IPS-20b (cell line): ENCODE measurements around the gene MSI2.

Source experiments
- H3K27ac ChIP-seq: one replicate; pipeline ENCODE4 v1.5.1; 2013; ENCODE audit warnings: low read length
- H3K27me3 ChIP-seq: 2 replicates; pipeline ENCODE4 v1.6.1; 2013; ENCODE audit warnings: mild to moderate bottlenecking, low read length, inconsistent platforms; ENCODE audit not compliant: insufficient read depth
- H3K36me3 ChIP-seq: 2 replicates; pipeline ENCODE4 v1.6.1; 2013; ENCODE audit warnings: low read depth, mild to moderate bottlenecking, inconsistent platforms, low read length, moderate library complexity; ENCODE audit not compliant: insufficient read depth
- H3K4me1 ChIP-seq: 2 replicates; pipeline ENCODE4 v1.6.1; 2013; ENCODE audit warnings: mild to moderate bottlenecking, control low read depth, inconsistent platforms, low read length, moderate library complexity; ENCODE audit not compliant: insufficient read depth
- H3K4me3 ChIP-seq: 2 replicates; pipeline ENCODE4 v1.5.1; 2013; ENCODE audit warnings: mild to moderate bottlenecking, low read length, inconsistent platforms
- H3K9ac ChIP-seq: 2 replicates; pipeline ENCODE4 v1.6.1; 2013; ENCODE audit warnings: low read depth, mild to moderate bottlenecking, inconsistent platforms, low read length, moderate library complexity
- H3K9me3 ChIP-seq: 2 replicates; pipeline ENCODE4 v1.6.1; 2013; ENCODE audit warnings: mild to moderate bottlenecking, low read depth, low read length, inconsistent platforms; ENCODE audit not compliant: insufficient read depth

The MSI2 gene

DNA sequence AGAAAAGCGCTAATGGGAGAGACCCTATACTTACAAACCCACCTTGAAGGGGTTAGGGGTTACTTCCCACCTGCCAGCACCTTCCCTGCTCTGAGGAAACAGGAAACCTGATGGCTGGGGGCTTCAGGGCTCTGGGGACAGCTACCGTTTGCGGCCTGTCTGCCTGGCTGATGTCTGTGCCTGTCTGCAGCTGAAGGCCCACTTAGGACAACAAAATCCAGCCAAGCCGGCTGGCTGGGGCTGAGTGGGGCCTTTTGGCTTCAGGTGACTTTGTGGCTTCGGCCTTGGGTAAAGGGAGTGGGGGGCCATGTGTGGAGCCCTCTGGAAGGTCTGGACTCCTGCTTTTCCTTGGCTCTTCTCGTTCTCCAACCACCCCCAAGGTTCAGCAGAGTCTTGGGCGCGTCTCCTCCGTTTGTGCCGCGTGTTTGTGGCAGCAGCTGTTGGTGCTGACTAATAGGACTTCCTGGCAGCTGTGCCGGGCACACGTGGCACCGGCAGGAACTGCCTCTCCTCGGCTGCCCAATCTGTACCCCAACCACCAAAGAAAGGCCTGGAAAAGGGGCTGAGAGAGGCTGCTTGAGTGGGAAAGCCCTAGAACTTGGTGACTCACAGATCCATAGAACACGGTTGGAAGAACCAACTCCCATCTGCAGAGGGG lies 186.7 kb downstream of the MSI2 start:
- no peaks in the 10 kb centered on the region for H3K36me3 ChIP-seq
- H3K27me3 ChIP-seq, result no peaks in the 10 kb centered on the region
- H3K9me3 ChIP-seq, result no peaks in the 10 kb centered on the region
- peaks cover 29% of the 10 kb centered on the region for H3K4me1 ChIP-seq
- 0 out of 2 replicates have a peak overlapping the region, but pooled peaks have one; percentile 8 for H3K9ac ChIP-seq
- no peak overlapping the region for H3K27ac ChIP-seq
- no peak overlapping the region for H3K4me3 ChIP-seq

DNA sequence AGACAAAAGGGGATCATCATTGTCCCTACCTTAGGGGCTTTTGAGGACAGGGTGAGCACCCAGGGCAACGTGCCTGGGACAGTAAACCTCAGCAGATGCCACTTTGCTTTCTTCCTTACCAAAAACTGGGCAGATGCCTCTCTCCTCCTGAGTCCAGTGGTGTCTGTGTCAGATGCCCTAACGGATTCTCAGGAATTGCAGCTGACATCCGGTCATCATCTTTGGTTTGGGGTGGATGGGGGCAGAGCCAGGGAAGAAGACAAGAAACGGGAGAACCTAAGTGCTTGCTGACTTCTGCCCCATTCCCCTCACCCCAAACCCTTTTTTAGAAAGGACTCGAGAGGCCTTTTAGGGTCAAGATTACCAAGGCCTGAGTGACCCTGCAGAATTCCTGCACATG lies 187.5 kb downstream of the MSI2 start:
- Histone ChIP-seq H3K4me3 (no peak overlapping the region), H3K27me3 (no peaks in the 10 kb centered on the region), H3K36me3 (no peaks in the 10 kb centered on the region), H3K4me1 (peaks cover 29% of the 10 kb centered on the region), H3K9me3 (no peaks in the 10 kb centered on the region), H3K27ac (no peak overlapping the region), H3K9ac (no peak overlapping the region)

DNA sequence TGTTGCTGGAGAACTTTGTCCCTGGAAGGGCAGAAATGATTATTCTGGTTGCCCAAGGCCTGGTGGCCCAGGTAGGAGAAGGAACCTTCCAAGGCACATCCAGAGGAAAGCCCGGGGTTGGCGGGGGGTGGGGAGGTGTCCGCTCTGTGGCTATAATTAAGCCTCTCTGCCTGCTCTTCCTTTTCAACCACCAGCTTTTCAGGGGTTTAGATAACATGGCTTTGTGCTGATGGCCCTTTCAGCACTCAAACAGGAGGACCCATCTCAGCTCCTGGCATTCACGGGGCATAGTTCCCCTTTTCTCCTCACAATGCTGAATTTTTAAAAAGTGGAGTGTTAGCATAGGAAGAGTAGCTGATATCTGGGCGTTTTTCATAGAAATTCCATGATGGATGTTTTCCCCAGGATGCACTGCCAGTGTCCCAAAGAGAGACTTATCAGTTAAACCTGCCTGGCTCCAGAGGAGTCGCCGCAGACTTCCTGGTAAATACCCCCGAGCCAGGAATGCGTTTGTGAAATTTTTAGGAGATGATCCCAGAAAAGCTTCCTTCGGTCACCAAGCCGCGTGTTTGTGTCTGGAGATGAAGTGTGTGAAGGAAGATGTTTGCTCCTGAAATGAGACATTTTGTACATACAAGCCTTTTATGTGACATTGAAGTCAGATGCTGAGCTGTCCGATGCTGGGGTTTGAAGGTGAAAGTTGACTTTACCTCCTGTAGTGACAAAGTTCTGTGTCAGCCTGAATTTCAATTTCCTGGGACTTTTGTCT lies 188.5 kb downstream of the MSI2 start:
- Histone ChIP-seq H3K27ac (no peak overlapping the region), H3K9ac (no peak overlapping the region), H3K4me1 (peaks cover 29% of the 10 kb centered on the region), H3K4me3 (no peak overlapping the region), H3K9me3 (no peaks in the 10 kb centered on the region), H3K36me3 (0 out of 2 replicates have a peak, but pooled peaks cover 3% of the 10 kb centered on the region), H3K27me3 (no peaks in the 10 kb centered on the region)

DNA sequence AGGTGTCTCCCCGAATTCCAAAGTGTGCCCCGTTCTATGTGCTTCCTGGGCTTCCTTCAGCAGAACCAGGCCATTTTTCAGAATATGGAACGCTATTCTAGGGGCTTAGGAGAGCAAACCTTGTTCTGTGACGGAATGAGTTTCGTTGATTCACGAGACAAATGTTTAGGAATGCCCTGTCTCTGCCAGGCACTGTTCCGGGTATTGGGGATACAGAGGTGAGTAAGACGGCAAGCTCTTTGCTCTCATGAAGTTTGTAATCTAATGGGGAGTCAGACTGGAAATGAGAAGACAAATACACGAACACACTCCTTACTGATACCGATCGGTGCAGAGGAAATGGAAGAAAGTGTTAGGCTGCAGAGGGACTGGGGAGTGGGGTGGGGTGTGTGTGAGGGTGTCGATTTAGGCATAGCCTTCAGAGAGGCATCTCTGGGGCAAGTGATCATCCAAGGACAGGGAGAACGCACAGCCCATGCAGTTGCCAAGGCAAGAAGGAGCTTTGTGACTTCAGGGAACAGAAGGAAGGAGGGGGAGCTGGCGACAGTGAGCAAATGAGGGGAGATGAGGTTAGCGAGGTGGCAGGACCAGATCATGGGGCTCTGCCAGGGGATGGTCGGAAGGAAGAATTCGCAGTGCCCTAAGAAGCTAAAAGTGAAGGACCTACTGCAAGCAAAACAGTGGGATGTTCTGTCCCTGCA lies 189.6 kb downstream of the MSI2 start:
- Histone ChIP-seq H3K27me3 (no peaks in the 10 kb centered on the region), H3K9ac (no peak overlapping the region), H3K9me3 (no peaks in the 10 kb centered on the region), H3K4me3 (no peak overlapping the region), H3K4me1 (peaks cover 23% of the 10 kb centered on the region; the same call in 1 of the 2 replicates), H3K27ac (no peak overlapping the region), H3K36me3 (0 out of 2 replicates have a peak, but pooled peaks cover 3% of the 10 kb centered on the region)

DNA sequence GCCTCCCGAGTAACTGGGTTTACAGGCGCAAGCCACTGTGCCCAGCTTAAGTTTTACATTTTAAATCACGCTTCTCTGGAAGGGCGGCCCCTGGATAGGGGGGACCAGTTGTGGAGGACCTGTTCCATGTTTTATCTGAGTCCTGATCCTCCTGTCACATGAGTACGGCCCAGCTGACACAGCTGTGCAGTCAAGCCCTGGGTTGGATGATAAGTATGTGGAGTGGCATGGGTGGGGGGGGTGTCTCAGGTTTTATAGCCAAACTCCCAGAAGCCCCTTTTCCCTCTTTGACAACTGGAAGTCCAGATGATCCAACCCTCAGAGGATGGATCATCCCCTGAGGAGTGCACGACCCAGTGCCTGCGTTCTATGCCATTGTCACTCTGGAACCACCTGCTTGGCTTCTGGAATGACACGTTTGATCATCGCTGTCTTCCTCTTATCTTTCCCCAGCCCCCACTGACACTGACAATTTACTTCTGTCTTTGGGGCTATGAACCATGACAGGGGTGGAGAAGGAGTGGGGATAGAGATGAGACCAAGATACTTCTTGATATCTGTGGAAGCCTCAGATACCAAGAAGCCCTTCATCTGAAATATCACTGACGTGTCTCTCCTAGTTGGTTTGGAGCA lies 191.2 kb downstream of the MSI2 start:
- Histone ChIP-seq H3K9ac (no peak overlapping the region), H3K27ac (no peak overlapping the region), H3K4me3 (no peak overlapping the region), H3K27me3 (no peaks in the 10 kb centered on the region), H3K4me1 (peaks cover 11% of the 10 kb centered on the region; the same call in 1 of the 2 replicates), H3K36me3 (0 out of 2 replicates have a peak, but pooled peaks cover 9% of the 10 kb centered on the region), H3K9me3 (no peaks in the 10 kb centered on the region)

DNA sequence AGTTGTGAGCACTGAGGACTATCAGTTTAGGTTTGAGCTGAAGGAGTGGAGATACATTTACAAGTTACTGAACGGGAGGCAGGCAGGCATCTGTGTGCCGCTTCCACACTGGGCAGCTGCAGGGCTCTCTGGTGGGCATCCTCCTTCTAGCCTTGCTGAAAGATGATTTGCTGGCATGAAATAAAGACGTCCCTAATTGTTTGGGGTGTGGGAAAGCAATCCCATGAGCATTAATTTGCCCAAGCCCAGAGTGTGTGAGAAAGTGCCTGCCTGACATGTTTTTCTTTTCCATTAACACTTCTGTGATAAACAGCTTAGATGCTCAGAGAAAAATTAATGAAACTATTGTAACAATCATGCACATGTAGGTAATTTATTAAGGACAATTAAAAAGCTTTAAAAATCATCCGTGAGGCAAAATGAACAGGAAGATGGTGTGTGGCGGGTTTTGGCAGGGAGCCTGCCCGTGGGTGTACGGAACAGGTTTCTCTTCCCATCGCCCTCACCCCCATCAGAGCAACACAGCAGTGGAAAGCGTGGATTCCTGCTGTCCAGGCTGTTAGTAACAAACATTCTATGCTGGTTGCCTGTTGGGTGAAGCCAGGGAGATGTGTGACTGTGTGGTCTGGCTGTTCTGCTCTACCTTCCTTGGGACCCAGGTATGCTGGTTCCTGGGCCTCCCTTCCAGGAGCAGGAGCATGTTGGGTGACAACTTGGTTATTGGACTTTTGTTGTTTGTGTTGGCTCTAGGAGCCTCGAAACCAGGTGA lies 191.9 kb downstream of the MSI2 start:
- H3K9me3 ChIP-seq, result no peaks in the 10 kb centered on the region
- H3K36me3 ChIP-seq, result 0 out of 2 replicates have a peak, but pooled peaks cover 9% of the 10 kb centered on the region
- no peaks in the 10 kb centered on the region for H3K27me3 ChIP-seq
- H3K9ac ChIP-seq, result no peak overlapping the region
- H3K4me1 ChIP-seq, result peaks cover 8% of the 10 kb centered on the region; the same call in 1 of the 2 replicates
- no peak overlapping the region for H3K27ac ChIP-seq
- no peak overlapping the region for H3K4me3 ChIP-seq

DNA sequence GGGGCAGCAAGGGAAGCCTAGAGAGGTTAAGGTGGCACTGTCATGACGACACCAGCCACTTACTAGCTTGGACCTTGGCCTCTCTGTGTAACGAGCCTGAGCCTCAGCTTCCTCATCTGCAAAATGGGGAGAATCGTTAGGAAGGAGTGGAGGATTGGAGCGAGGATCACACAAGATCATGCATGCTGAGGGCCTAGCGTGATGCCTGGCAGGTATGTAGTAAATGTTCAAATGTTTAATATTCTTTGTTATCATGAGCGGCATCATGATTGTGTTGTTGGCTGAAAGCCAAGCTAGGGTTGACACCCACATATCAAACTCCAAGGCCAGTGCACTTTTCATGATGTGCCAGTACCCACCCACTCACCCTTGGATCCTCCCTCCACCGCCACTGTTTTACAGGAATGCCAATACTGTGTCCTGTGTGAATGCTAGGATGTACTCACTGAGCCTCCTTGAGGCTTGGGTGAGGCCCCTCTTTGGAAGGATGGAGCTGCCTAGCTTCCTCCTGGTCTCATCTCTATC lies 192.5 kb downstream of the MSI2 start:
- Histone ChIP-seq H3K4me3 (no peak overlapping the region), H3K27me3 (no peaks in the 10 kb centered on the region), H3K4me1 (peaks cover 8% of the 10 kb centered on the region; the same call in 1 of the 2 replicates), H3K9me3 (no peaks in the 10 kb centered on the region), H3K27ac (no peak overlapping the region), H3K9ac (no peak overlapping the region), H3K36me3 (0 out of 2 replicates have a peak, but pooled peaks cover 9% of the 10 kb centered on the region)

DNA sequence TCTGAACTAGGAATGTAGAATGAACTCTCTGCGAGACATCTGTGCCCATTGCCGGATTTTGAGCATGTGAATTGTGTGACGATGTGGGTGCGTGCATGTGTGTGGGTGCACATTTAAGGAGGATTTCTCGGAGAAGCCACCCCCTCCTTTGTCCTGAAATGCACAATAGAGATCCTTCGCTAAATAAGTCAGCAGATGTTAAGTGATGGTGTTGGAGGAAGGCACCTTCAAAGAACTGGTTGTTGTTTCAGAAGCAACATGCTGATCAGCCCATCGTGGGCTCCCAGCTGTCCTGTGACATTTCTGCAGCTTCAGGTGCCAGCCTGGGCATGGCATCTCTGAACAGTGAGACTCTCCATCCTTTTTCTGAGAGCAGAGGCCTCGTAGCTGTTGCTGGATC lies 194.9 kb downstream of the MSI2 start:
- H3K27ac ChIP-seq, result no peak overlapping the region
- H3K4me1 ChIP-seq, result no peaks in the 10 kb centered on the region; the same call in 1 of the 2 replicates
- H3K27me3 ChIP-seq, result no peaks in the 10 kb centered on the region
- H3K4me3 ChIP-seq, result no peak overlapping the region
- H3K9me3 ChIP-seq, result no peaks in the 10 kb centered on the region
- 0 out of 2 replicates have a peak, but pooled peaks cover 9% of the 10 kb centered on the region for H3K36me3 ChIP-seq
- no peak overlapping the region for H3K9ac ChIP-seq

DNA sequence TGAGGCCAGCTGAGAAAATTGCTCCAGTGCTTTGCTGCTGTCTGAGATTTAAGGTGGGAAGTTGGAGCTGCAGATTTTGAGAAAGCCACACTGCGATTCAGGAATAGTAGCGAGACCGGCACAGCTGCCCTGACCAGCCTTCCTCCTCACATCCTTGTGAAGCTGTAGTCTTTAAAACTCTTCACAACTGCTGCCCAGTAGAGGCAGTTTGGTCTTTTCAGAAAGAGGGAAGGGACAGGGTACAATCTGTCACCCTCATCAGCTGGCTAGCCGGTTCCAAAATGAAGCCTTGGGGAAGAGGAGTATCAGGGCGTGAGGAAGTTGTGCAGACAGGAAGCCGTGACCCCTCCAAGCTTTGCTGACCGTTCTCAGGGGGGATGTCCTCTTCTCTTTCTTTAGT lies 195.3 kb downstream of the MSI2 start:
- no peak overlapping the region for H3K27ac ChIP-seq
- no peaks in the 10 kb centered on the region; the same call in 1 of the 2 replicates for H3K4me1 ChIP-seq
- H3K36me3 ChIP-seq, result 0 out of 2 replicates have a peak, but pooled peaks cover 9% of the 10 kb centered on the region
- H3K27me3 ChIP-seq, result no peaks in the 10 kb centered on the region
- H3K9ac ChIP-seq, result no peak overlapping the region
- no peaks in the 10 kb centered on the region for H3K9me3 ChIP-seq
- no peak overlapping the region for H3K4me3 ChIP-seq

DNA sequence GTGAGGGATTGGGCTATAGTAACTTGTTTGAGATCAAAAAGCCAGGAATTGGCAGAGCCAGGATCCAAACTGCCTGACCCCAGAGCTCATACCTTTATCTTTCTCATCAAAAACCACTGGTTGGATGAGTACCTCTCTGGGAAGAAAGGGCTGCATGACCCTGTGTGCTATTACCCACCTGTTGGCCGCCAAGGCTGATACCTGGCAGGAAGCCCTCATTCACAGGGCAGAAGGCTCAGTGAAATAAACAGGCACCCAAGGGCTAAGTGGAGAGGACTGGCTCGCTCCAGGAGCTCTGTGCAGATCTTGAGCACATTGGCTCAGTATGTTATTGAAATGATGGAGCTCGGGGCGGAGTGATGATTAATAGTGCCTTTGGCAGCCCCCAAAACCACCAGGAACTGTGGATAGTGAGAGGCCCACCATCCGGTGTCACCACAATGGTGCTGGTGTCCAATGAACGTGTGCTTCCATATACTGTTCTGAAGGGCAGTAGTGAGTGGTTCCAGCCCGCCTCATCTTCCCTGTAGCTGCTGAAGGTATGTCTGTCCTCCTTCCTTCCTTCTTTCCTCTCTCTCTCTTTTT lies 197.6 kb downstream of the MSI2 start:
- no peak overlapping the region for H3K9ac ChIP-seq
- 0 out of 2 replicates have a peak, but pooled peaks cover 9% of the 10 kb centered on the region for H3K36me3 ChIP-seq
- H3K9me3 ChIP-seq, result no peaks in the 10 kb centered on the region
- no peak overlapping the region for H3K27ac ChIP-seq
- H3K27me3 ChIP-seq, result no peaks in the 10 kb centered on the region
- no peaks in the 10 kb centered on the region; the same call in 1 of the 2 replicates for H3K4me1 ChIP-seq
- no peak overlapping the region for H3K4me3 ChIP-seq
